NCI-H82 treated with DMSO at 0.1 percent for 48 hours (cell line): ENCODE data around the gene WNK1.
A peak's percentile ranks its signal among the peaks of the same experiment; 100 is the strongest.
"Not testable (repeated sequence)": the region's sequence is repeated elsewhere in the genome, so short reads cannot be mapped to it uniquely, and the experiment has no call there.

Experiments used
- DNase-seq: peaks from one replicate; lab custom pipeline; 2025; ENCODE audit not compliant: unreplicated experiment; lab: John Stamatoyannopoulos, UW

Gene WNK1

GRCh38 chr12:751999-752694, at the start of gene WNK1:
WNK1 (plus strand) TSS chr12:752579; CDS start chr12:753566, 987 bp downstream.
- DNase-seq, result peak; percentile 99

DNA sequence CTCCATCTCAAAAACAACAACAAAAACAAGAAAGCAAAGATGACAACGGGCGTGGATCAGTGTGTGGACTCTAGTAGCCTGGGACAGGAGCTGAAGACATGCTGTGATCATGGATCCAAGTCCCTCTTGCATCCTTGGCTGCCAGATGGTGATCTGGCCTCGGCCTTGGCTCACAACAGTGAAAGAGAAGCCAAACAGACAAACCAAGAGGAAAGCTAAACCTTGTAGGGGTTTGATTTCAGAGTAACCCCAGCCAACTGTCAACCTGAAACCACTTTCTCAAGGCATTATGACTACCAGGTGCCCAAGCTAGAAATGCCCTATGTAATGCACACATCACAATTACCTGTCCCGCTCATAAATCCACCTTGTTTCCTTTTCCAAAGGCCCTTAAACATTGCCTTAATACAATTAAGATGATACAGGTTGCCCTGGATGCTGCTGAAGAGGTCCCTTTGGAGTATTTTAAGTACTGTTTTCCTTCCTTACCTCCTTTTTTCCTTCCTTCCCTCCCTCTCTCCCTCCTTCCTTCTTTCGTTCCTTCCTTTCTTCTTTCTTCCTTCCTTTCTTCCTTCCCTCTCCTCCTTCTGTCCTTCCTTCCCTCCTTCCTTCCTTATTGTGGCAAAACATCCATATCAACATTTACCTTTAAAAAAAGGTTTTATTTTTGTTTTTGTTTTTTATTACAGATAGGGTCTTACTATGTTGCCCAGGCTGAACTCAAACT, 47.7 kb upstream of the WNK1 start:
- no peak for DNase-seq

GRCh38 chr12:708084-708483, 44.3 kb upstream of the WNK1 start:
- not testable (repeated sequence) for DNase-seq

- DNase-seq, result no peak
These were observed 42.8 kb upstream of the WNK1 start for GRCh38 chr12:709455-710020.

DNA sequence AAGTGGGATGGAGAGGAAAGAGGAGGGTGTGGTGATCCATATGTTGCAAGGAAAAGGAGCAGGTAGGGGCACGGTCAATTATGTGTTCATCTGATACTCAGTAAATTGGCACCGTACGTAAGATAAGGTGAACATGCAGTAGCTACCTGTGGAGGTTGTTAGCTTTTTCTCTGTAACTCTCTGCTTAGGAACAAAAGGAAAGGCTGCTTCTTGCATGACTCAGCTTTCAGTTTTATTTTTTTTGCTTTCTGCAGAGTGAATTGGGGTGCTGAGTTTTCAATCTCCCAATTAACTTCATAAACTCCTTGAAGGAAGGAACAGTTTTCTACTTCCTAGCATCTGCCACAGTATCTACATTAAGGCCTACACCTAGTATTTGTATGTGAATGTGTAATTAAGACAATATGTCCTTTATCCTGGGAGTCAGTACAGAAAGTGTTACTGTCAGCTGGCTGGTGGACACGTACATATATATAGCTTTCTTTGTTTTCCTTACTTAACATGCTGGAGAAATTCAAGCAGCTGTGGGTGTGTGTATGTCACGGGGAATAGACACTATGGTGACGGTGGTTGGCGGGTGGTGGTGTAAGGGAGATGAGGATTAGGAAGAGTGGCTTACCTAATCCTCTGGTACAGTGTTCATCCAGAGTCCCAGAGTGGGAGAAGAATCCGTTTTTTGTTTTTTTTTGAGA, 40.1 kb upstream of the WNK1 start:
- peak; percentile 16 for DNase-seq

DNA sequence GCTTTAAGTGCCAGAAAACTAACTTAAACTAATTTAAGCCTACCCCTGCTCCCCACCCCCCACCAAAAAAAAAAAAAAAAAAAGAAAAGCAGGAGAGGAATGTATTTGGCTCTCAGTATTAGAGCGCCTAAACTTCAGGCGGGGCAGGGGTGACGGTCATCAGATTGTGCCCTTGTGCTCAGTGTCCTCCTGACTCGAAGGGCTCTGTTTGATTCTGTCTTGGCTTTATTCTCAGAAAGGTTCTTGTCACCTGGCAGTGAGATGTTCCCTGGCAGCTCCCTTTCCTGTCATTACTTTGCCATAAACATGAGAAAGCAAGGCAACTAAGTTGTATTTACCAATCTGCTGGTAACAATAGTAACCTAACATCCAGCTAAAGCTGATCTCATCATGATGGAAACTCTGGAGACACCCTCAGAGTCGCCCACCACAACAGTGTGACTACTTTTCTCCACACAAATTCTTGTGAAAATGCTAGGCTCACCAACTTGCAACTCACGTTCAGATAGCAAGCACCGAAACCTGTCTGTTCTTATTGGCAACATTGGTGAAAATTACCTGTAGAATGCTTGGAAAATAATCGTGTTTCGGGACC, 39.0 kb upstream of the WNK1 start:
- DNase-seq, result no peak

GRCh38 chr12:716506-716905, 35.9 kb upstream of the WNK1 start:
- no peak for DNase-seq

- no peak for DNase-seq
These were observed 33.6 kb upstream of the WNK1 start for GRCh38 chr12:718756-719102.

DNA sequence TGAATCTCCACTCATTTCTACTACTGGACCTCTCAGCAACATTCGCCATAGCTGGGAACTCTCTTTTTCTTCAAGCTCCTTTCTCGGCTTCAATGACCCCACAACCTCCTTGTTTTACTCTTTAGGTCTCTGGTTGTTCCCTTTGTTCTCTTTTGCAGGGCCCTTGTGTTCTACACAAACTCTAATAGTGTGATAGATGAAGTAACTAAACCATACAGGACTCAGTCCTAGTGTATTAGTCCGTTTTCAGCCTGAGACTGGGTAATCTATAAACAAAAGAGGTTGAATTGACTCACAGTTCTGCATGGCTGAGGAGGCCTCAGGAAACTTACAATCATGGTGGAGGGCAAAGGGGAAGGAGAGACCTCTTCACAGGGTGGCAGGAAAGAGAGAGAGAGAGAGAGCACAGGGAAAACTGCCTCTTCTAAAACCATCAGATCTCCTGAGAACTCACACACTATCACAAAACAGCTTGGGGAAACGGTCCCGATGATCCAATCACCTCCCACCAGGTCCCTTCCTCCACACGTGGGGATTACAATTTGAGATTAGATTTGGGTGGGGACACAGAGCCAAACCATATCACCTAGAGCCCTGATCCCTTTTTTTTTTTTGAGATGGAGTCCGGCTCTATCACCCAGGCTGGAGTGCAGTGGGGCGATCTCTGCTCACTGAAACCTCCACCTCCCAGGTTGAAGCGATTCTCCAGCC, 32.0 kb upstream of the WNK1 start:
- no peak for DNase-seq

- DNase-seq, result no peak
These were observed 28.1 kb upstream of the WNK1 start for GRCh38 chr12:724194-724855.

- DNase-seq, result no peak
These were observed 27.3 kb upstream of the WNK1 start for GRCh38 chr12:725076-725475.

- no peak for DNase-seq
These were observed 25.9 kb upstream of the WNK1 start for GRCh38 chr12:726281-727140.

DNA sequence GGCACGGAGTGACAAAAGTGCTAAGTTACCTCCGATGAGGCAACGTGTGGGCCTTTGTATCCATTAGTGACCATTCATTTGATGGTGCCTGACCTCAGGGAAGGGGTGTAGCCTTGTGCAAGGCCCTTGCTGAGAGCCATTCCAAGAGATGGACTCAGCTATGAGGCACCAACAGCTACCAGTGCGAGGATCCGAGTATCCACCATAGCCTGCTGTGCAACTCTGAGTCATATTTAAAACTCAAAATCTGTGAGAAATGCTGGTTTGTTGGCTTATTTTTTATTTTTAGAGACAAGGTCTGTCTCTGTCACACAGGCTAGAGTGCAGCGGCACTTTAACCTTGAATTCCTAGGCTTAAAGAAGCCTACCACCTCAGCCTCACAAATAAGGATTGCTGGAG, 25.1 kb upstream of the WNK1 start:
- no peak for DNase-seq

DNA sequence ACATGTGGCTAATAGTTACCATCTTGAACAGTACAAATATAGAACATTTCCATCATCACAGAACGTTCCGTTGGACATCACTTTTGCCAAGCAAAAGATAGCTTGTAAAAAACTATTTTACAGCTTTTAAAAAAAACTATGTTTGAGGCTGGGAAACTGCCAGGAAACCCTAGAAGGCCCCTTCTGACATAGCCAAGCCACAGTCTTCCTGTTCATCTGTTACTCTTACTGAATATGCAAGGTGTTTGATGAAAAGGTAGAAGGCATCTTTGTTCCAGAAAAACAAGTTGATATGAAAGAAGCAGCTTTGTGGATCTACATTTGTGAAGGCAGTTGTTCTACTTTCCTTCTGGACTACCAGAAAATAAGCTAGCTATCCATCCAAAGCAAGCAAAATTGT, 23.6 kb upstream of the WNK1 start:
- no peak for DNase-seq

DNA sequence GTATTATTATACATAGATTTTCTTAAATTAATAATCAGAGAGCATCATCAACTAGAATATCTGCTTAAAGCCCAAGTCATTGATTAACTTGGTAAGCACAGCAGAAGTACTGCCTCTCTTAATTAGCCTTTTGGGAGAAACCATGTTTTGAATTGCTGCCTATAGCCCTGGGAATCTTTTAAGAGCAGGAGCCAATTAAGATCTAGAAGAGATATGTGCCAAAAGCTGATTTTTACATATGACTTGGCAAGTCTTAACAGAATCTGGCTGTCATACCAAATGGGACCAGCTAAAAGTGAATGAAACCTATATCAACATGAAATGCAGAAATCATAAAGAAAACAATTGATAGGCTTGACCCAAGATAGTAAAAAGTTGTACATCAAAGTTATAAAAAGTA, 23.2 kb upstream of the WNK1 start:
- no peak for DNase-seq

DNA sequence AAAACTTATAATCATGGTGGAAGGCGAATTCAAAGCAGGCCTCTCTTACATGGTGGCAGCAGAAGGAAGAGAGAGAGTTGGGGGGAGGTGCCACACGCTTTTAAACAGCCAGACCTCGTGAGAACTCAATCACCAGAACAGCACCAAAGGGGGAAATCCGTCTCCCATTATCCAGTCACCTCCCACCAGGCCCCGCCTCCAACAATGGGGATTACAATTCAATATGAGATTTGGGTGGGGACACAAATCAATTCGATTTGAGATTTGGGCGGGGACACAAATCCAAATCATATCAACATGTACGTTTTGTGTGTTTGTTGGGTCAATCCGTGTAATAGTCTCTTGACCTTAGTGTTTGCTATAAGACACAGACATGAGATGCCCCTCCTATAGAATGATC, 21.8 kb upstream of the WNK1 start:
- no peak for DNase-seq

DNA sequence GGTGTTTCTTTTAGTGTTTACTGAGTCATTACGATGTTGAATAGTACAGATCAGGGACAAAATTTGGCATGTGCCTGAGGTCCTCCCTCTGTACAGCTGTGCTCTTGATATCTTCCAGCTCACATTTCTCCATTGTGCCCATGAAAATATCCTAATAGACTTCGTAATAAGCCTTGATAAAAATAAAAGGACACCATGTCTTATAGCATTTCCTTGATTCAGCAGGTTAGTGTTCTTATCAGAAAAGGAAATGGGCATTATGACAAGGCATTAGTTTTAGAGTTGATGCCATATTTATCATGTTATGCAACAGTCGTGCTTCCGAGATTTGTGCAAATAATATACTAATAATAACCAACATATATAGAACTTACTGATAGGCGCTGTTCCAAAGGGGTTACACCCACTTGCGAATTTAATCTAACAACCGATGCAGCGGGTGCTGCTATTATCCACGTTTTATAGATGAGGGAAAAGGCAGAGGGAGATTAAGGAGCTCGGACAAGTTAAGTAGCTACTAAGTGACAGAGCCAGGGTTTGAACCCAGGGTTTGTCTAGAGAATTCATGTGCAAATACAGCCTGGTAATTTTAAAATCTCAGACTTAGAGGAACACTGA, 15.1 kb upstream of the WNK1 start:
- DNase-seq, result no peak

DNA sequence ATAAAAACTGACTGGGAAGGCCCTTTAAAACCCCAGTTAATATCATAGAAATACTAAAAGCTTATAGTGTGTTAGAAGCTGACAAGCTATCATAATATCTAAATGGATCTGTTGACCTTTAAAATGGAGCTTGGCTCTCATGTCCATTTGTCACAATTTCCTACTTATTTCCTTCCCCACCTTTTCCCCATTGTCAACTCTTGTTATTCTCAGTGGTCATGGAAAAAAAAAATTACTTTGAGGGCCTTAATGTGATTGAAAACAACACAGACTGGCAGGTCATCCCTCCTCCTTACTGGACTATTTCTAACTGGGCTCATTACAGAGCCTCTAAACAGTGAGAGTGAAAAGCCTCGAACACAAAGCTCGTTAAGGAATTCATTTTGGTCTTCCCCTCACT, 13.7 kb upstream of the WNK1 start:
- DNase-seq, result no peak

DNA sequence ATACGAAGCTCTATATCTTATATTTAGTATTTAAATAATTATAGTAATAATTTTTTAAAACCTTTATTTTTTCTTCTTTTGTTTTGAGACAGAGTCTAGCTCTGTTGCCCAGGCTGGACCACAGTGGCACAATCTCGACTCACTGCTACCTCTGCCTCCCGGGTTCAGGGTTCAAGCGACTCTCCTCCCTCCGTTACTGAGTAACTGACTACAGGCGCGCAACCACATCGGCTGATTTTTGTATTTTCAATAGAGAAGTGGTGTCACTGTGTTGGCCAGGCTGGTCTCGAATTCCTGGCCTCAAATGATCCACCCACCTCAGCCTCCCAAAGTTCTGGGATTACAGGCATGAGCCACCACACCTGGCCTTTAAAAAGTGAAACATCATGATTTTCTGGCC, 13.0 kb upstream of the WNK1 start:
- DNase-seq, result no peak
